ENCODE data around the gene P2RX4. TPM values are rescaled to one million over a fixed set of nuclear protein-coding genes. Genes with fewer than 3 reads are reported as not detected.

Gene P2RX4
- total and polyA plus RNA-seq, 9 of the 15 experiments (the other 6 are each of a cell fraction or from before 2014, with no cell fraction given): 6.6 to 21.5 (median 11.7) TPM

GRCh38 chr12:121203482-121203881 lies 6.4 kb upstream of the P2RX4 start (continued):
- no peak for TF ChIP-seq ZNF174 (CRISPR knock-in tag; IDR thresholded peaks at IDR 0.05)
- peak; percentile 29; the same call in 1 of the 2 replicates for TF ChIP-seq TAL1 (IDR thresholded peaks at IDR 0.05)
- TF ChIP-seq, protein P1, sequence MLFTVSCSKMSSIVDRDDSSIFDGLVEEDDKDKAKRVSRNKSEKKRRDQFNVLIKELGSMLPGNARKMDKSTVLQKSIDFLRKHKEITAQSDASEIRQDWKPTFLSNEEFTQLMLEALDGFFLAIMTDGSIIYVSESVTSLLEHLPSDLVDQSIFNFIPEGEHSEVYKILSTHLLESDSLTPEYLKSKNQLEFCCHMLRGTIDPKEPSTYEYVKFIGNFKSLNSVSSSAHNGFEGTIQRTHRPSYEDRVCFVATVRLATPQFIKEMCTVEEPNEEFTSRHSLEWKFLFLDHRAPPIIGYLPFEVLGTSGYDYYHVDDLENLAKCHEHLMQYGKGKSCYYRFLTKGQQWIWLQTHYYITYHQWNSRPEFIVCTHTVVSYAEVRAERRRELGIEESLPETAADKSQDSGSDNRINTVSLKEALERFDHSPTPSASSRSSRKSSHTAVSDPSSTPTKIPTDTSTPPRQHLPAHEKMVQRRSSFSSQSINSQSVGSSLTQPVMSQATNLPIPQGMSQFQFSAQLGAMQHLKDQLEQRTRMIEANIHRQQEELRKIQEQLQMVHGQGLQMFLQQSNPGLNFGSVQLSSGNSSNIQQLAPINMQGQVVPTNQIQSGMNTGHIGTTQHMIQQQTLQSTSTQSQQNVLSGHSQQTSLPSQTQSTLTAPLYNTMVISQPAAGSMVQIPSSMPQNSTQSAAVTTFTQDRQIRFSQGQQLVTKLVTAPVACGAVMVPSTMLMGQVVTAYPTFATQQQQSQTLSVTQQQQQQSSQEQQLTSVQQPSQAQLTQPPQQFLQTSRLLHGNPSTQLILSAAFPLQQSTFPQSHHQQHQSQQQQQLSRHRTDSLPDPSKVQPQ (CRISPR knock-in tag; IDR thresholded peaks at IDR 0.05; ENCODE audit: borderline replicate concordance): no peak
- TF ChIP-seq, protein P2, sequence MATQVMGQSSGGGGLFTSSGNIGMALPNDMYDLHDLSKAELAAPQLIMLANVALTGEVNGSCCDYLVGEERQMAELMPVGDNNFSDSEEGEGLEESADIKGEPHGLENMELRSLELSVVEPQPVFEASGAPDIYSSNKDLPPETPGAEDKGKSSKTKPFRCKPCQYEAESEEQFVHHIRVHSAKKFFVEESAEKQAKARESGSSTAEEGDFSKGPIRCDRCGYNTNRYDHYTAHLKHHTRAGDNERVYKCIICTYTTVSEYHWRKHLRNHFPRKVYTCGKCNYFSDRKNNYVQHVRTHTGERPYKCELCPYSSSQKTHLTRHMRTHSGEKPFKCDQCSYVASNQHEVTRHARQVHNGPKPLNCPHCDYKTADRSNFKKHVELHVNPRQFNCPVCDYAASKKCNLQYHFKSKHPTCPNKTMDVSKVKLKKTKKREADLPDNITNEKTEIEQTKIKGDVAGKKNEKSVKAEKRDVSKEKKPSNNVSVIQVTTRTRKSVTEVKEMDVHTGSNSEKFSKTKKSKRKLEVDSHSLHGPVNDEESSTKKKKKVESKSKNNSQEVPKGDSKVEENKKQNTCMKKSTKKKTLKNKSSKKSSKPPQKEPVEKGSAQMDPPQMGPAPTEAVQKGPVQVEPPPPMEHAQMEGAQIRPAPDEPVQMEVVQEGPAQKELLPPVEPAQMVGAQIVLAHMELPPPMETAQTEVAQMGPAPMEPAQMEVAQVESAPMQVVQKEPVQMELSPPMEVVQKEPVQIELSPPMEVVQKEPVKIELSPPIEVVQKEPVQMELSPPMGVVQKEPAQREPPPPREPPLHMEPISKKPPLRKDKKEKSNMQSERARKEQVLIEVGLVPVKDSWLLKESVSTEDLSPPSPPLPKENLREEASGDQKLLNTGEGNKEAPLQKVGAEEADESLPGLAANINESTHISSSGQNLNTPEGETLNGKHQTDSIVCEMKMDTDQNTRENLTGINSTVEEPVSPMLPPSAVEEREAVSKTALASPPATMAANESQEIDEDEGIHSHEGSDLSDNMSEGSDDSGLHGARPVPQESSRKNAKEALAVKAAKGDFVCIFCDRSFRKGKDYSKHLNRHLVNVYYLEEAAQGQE (IDR thresholded peaks at IDR 0.05; ENCODE audit: borderline replicate concordance): no peak
- TF ChIP-seq, protein P2 (CRISPR knock-in tag; IDR thresholded peaks at IDR 0.05; ENCODE audit: low read depth): no peak
- no peak for TF ChIP-seq ZKSCAN1 (IDR thresholded peaks at IDR 0.05; ENCODE audit: low read depth, low read length)
- TF ChIP-seq CBFA2T3 (IDR thresholded peaks at IDR 0.05): peak; percentile 41
